ENCODE measurements around the gene GPSM3.
"Not testable (repeated sequence)": the region's sequence is repeated elsewhere in the genome, so short reads cannot be mapped to it uniquely, and the experiment has no call there.

Gene GPSM3

GRCh38 chr6:32192608-32193039 lies at the start of gene GPSM3:
Gene GPSM3 (minus strand): TSS chr6:32192643. CDS start chr6:32192513, 130 bp downstream.
- DNase-seq (ENCODE audit: low spot score), result no peak
- FAIRE-seq, result no peak

- FAIRE-seq (no peak), DNase-seq (ENCODE audit: low spot score) (no peak)
Measured at GRCh38 chr6:32240686-32241085, 48.2 kb upstream of the GPSM3 start.

- DNase-seq (ENCODE audit: low spot score) (no peak), FAIRE-seq (no peak)
Measured at GRCh38 chr6:32239462-32239861, 47.0 kb upstream of the GPSM3 start.

GRCh38 chr6:32234934-32235333 lies 42.5 kb upstream of the GPSM3 start:
- FAIRE-seq, result no peak
- DNase-seq (ENCODE audit: low spot score), result no peak

- FAIRE-seq, result no peak
Measured at GRCh38 chr6:32226434-32226833, 34.0 kb upstream of the GPSM3 start.

GRCh38 chr6:32224696-32225095 lies 32.3 kb upstream of the GPSM3 start:
- no peak for DNase-seq (ENCODE audit: low spot score)
- FAIRE-seq, result no peak

More at GRCh38 chr6:32226434-32226833, 34.0 kb upstream of the GPSM3 start:
- DNase-seq (ENCODE audit: low spot score), result no peak

GRCh38 chr6:32223258-32224235 lies 31.1 kb upstream of the GPSM3 start, which contains the start of gene NOTCH4:
Gene NOTCH4 (minus strand): TSS chr6:32224067. CDS start chr6:32223928, 139 bp downstream.
- no peak for DNase-seq (ENCODE audit: low spot score)
- no peak for FAIRE-seq

GRCh38 chr6:32222333-32223230 lies 30.1 kb upstream of the GPSM3 start:
- DNase-seq (ENCODE audit: low spot score), result no peak
- no peak for FAIRE-seq

GRCh38 chr6:32220021-32220420 lies 27.6 kb upstream of the GPSM3 start:
- DNase-seq (ENCODE audit: low spot score), result no peak

GRCh38 chr6:32218167-32218566 lies 25.7 kb upstream of the GPSM3 start:
- FAIRE-seq, result no peak
- DNase-seq (ENCODE audit: low spot score), result no peak

More at GRCh38 chr6:32220021-32220420, 27.6 kb upstream of the GPSM3 start:
- FAIRE-seq, result no peak

- no peak for DNase-seq (ENCODE audit: low spot score)
Measured at GRCh38 chr6:32216998-32217397, 24.6 kb upstream of the GPSM3 start.

GRCh38 chr6:32216285-32216684 lies 23.8 kb upstream of the GPSM3 start:
- DNase-seq (ENCODE audit: low spot score), result no peak
- FAIRE-seq, result no peak

More at GRCh38 chr6:32216998-32217397, 24.6 kb upstream of the GPSM3 start:
- FAIRE-seq, result no peak

- FAIRE-seq, result no peak
- no peak for DNase-seq (ENCODE audit: low spot score)
Measured at GRCh38 chr6:32215617-32216016, 23.2 kb upstream of the GPSM3 start.

GRCh38 chr6:32214126-32214525 lies 21.7 kb upstream of the GPSM3 start:
- DNase-seq (ENCODE audit: low spot score), result no peak
- no peak for FAIRE-seq

- DNase-seq (ENCODE audit: low spot score), result no peak
- no peak for FAIRE-seq
Measured at GRCh38 chr6:32213649-32214048, 21.2 kb upstream of the GPSM3 start.

- no peak for FAIRE-seq
- DNase-seq (ENCODE audit: low spot score), result no peak
Measured at GRCh38 chr6:32212076-32212760, 19.8 kb upstream of the GPSM3 start.

GRCh38 chr6:32211432-32211831 lies 19.0 kb upstream of the GPSM3 start:
- DNase-seq (ENCODE audit: low spot score); FAIRE-seq: not testable (repeated sequence)

- DNase-seq (ENCODE audit: low spot score) (no peak), FAIRE-seq (no peak)
Measured at GRCh38 chr6:32210191-32210601, 17.8 kb upstream of the GPSM3 start.

GRCh38 chr6:32208996-32209395 lies 16.6 kb upstream of the GPSM3 start:
- no peak for FAIRE-seq
- no peak for DNase-seq (ENCODE audit: low spot score)

- DNase-seq (ENCODE audit: low spot score), result no peak
- no peak for FAIRE-seq
Measured at GRCh38 chr6:32204268-32204715, 11.8 kb upstream of the GPSM3 start.

Measured in RCC 7860 (cell line).